KMS-11 (cell line): ENCODE measurements around the gene NINJ2.
"Not testable (repeated sequence)": the region's sequence is repeated elsewhere in the genome, so short reads cannot be mapped to it uniquely, and the experiment has no call there.

ENCODE experiments used
- H2AFZ ChIP-seq: fragments of 200-600 bp; sonication (generic); 2 replicates; pipeline ENCODE4 v1.6.1; 2016; ENCODE audit warnings: antibody characterized with exemption, mixed run types, low read depth
- H3K27ac ChIP-seq: fragments of 200-600 bp; sonication (generic); 2 replicates; pipeline ENCODE4 v1.6.1; 2016; ENCODE audit warnings: mild to moderate bottlenecking, mixed run types
- H3K27me3 ChIP-seq: fragments of 200-600 bp; sonication (generic); 2 replicates; pipeline ENCODE4 v1.6.1; 2017; ENCODE audit warnings: mild to moderate bottlenecking, low read depth, mixed run types, moderate library complexity; ENCODE audit not compliant: insufficient read depth
- H3K36me3 ChIP-seq: fragments of 200-600 bp; sonication (generic); 2 replicates; pipeline ENCODE4 v1.6.1; 2017; ENCODE audit warnings: mild to moderate bottlenecking, mixed run types; ENCODE audit not compliant: insufficient read depth
- H3K4me1 ChIP-seq: fragments of 200-600 bp; sonication (generic); 2 replicates; pipeline ENCODE4 v1.6.1; 2016; ENCODE audit warnings: mild to moderate bottlenecking, low read depth, mixed run types; ENCODE audit not compliant: poor library complexity, severe bottlenecking
- H3K4me2 ChIP-seq: fragments of 200-600 bp; sonication (generic); 2 replicates; pipeline ENCODE4 v1.7.0; 2016; ENCODE audit warnings: mild to moderate bottlenecking, mixed run types
- H3K4me3 ChIP-seq: fragments of 200-600 bp; sonication (generic); IDR thresholded peaks from 2 replicates; pipeline ENCODE4 v1.6.1; 2017; ENCODE audit warnings: low read depth, low read length, mixed read lengths; ENCODE audit not compliant: insufficient read depth
- H3K79me2 ChIP-seq: fragments of 200-600 bp; sonication (generic); 2 replicates; pipeline ENCODE4 v1.6.1; 2016; ENCODE audit warnings: low read depth, mixed run types; ENCODE audit not compliant: insufficient read depth
- H3K9ac ChIP-seq: fragments of 200-600 bp; sonication (generic); 2 replicates; pipeline ENCODE4 v1.6.1; 2016; ENCODE audit warnings: mild to moderate bottlenecking, mixed run types
- H4K20me1 ChIP-seq: fragments of 200-600 bp; sonication (generic); 2 replicates; pipeline ENCODE4 v1.6.1; 2016; ENCODE audit warnings: mild to moderate bottlenecking, mixed run types; ENCODE audit not compliant: insufficient read depth
- CTCF ChIP-seq: fragments of 200-600 bp; sonication (generic); conservative IDR thresholded peaks from 2 replicates; pipeline ENCODE4 v1.6.1; 2017; ENCODE audit warnings: low read depth, mild to moderate bottlenecking, antibody characterized with exemption, low read length, moderate library complexity, mixed read lengths

Gene NINJ2

GRCh38 chr12:644818-645552 lies 18.3 kb downstream of the NINJ2 start:
- no peak for TF ChIP-seq CTCF
- Histone ChIP-seq H3K4me1 (peaks cover 6% of the 10 kb centered on the region), H3K4me2 (no peak overlapping the region), H3K27ac (no peak overlapping the region), H3K27me3 (no peaks in the 10 kb centered on the region), H3K36me3 (no peaks in the 10 kb centered on the region), H2AFZ (no peak overlapping the region), H4K20me1 (no peaks in the 10 kb centered on the region), H3K9ac (no peak overlapping the region), H3K4me3 (no peak overlapping the region), H3K79me2 (no peaks in the 10 kb centered on the region)

- Histone ChIP-seq H4K20me1 (no peaks in the 10 kb centered on the region), H2AFZ (no peak overlapping the region), H3K27ac (no peak overlapping the region), H3K4me3 (no peak overlapping the region), H3K4me1 (peaks cover 6% of the 10 kb centered on the region), H3K27me3 (no peaks in the 10 kb centered on the region), H3K79me2 (no peaks in the 10 kb centered on the region), H3K36me3 (no peaks in the 10 kb centered on the region), H3K4me2 (no peak overlapping the region), H3K9ac (no peak overlapping the region)
- TF ChIP-seq CTCF = no peak
Observed at GRCh38 chr12:644303-644639, 19.0 kb downstream of the NINJ2 start.

- Histone ChIP-seq H2AFZ (peak overlapping the region; percentile 95), H3K4me2 (peak overlapping the region; percentile 76), H3K27me3 (no peaks in the 10 kb centered on the region), H3K27ac (peak overlapping the region; percentile 55; the same call in 1 of the 2 replicates), H3K79me2 (no peaks in the 10 kb centered on the region), H4K20me1 (no peaks in the 10 kb centered on the region), H3K9ac (peak overlapping the region; percentile 85), H3K4me1 (peaks cover 6% of the 10 kb centered on the region), H3K4me3 (no peak overlapping the region), H3K36me3 (no peaks in the 10 kb centered on the region)
- no peak; the same call in 1 of the 2 replicates for TF ChIP-seq CTCF
Observed at GRCh38 chr12:643475-644302, 19.6 kb downstream of the NINJ2 start.

- peaks cover 6% of the 10 kb centered on the region for H3K4me1 ChIP-seq
- H2AFZ ChIP-seq = peak overlapping the region; percentile 95
- peak overlapping the region; percentile 66 for H3K27ac ChIP-seq
- no peak overlapping the region for H3K4me3 ChIP-seq
- no peaks in the 10 kb centered on the region for H3K36me3 ChIP-seq
- H3K79me2 ChIP-seq = no peaks in the 10 kb centered on the region
- H3K4me2 ChIP-seq = peak overlapping the region; percentile 76
- TF ChIP-seq CTCF = peak; percentile 37; the same call in 1 of the 2 replicates
- peak overlapping the region; percentile 85 for H3K9ac ChIP-seq
- no peaks in the 10 kb centered on the region for H3K27me3 ChIP-seq
- H4K20me1 ChIP-seq = no peaks in the 10 kb centered on the region
Observed at GRCh38 chr12:642633-643474, 20.4 kb downstream of the NINJ2 start.

GRCh38 chr12:641321-641720 lies 21.9 kb downstream of the NINJ2 start:
- not testable (repeated sequence) for H3K4me3 ChIP-seq, H3K9ac ChIP-seq, H3K36me3 ChIP-seq, H3K27me3 ChIP-seq, H3K4me1 ChIP-seq, H3K4me2 ChIP-seq, H3K79me2 ChIP-seq, H3K27ac ChIP-seq, H2AFZ ChIP-seq, H4K20me1 ChIP-seq
